Measurements from ENCODE around the gene BACE2. TPM values are rescaled to one million over a fixed set of nuclear protein-coding genes. Genes with fewer than 3 reads are reported as not detected.
A peak's percentile ranks its signal among the peaks of the same experiment; 100 is the strongest.

Gene BACE2
- polyA plus RNA-seq (ENCODE audit: low read depth in 6 of 6): 100 to 1,000 TPM in 4 of 6 donors, 10 to 100 TPM in 2; 36.0 to 146 (median 110) TPM

GRCh38 chr21:41167348-41168342, at the start of gene BACE2:
BACE2 (plus strand) TSS chr21:41168160; CDS start chr21:41168264, 104 bp downstream.
- no peaks in the 10 kb centered on the region for H3K36me3 Mint-ChIP-seq
- H3K27ac Mint-ChIP-seq: peak within 1 kb of the TSS in 5 of 6 donors; percentile 34 to 81 (median 76)
- H3K9me3 Mint-ChIP-seq: no peaks in the 10 kb centered on the region
- peak within 1 kb of the TSS; percentile 86 to 95 (median 89) for H3K4me3 Mint-ChIP-seq
- ATAC-seq (ENCODE audit: low read depth in 2 of 2) (peak; percentile 81 to 82), DNase-seq (peak; percentile 62)
- peaks cover 11 to 26% (median 14%) of the 10 kb centered on the region in 3 donors for H3K4me1 Mint-ChIP-seq
- H3K27me3 Mint-ChIP-seq: peaks cover 9 to 50% (median 10%) of the 10 kb centered on the region in 3 donors

- no peak for ATAC-seq (ENCODE audit: low read depth in 2 of 2)
- Mint-ChIP-seq H3K36me3 (no peaks in the 10 kb centered on the region), H3K9me3 (no peaks in the 10 kb centered on the region), H3K4me1 (peaks cover 0 to 3% (median 0%) of the 10 kb centered on the region in 3 donors), H3K4me3 (no peak overlapping the region), H3K27ac (no peak overlapping the region), H3K27me3 (peaks cover 5 to 30% (median 26%) of the 10 kb centered on the region in 3 donors)
- DNase-seq: no peak
Observed at GRCh38 chr21:41119901-41120300, 48.1 kb upstream of the BACE2 start.

GRCh38 chr21:41120997-41121396, 47.0 kb upstream of the BACE2 start:
- Mint-ChIP-seq H3K36me3 (no peaks in the 10 kb centered on the region), H3K9me3 (no peaks in the 10 kb centered on the region), H3K27me3 (peaks cover 5 to 30% (median 26%) of the 10 kb centered on the region in 3 donors), H3K4me3 (no peak overlapping the region), H3K4me1 (peaks cover 0 to 3% (median 0%) of the 10 kb centered on the region in 3 donors), H3K27ac (no peak overlapping the region)
- ATAC-seq (ENCODE audit: low read depth in 2 of 2): no peak
- DNase-seq: no peak

- DNase-seq (peak; percentile 39), ATAC-seq (ENCODE audit: low read depth in 2 of 2) (peak in 1 of 2 donors; percentile 14)
- Mint-ChIP-seq H3K36me3 (no peaks in the 10 kb centered on the region), H3K4me3 (no peak overlapping the region), H3K9me3 (no peaks in the 10 kb centered on the region), H3K4me1 (peaks cover 0 to 3% (median 0%) of the 10 kb centered on the region in 3 donors), H3K27ac (no peak overlapping the region), H3K27me3 (peaks cover 5 to 33% (median 28%) of the 10 kb centered on the region in 3 donors)
Observed at GRCh38 chr21:41121785-41122415, 46.1 kb upstream of the BACE2 start.

DNA sequence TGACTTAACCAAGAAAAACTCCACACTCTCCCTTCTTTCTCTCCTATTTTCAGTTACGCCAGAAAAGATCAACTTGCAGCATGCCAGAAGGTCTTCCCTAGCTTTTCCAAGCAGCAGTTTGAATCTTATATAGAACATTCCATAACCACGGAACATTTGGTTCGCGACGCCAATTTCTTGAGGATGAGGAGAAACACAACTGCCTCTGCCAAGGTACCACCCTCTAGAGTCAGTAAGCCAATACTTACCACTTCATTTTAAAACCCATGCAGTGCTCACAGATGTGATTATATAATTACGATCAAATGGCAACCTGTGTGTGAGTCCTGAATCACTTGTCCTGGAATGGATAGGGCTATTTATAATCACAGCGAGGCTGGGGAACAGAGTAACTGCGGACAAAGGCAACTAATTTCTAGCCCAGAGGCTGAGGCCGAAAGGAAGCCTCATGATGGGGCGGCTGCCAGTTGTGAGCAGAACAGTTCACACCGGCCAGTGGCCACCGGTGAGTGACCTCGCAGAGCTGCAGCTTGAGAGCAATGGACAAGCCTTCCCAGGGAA, 43.2 kb upstream of the BACE2 start:
- Mint-ChIP-seq H3K36me3 (peaks cover 0 to 10% of the 10 kb centered on the region in 2 donors), H3K9me3 (peaks cover 5 to 14% (median 6%) of the 10 kb centered on the region in 7 donors), H3K27me3 (peaks cover 12 to 44% (median 42%) of the 10 kb centered on the region in 3 donors), H3K27ac (no peak overlapping the region), H3K4me1 (peaks cover 0 to 3% (median 0%) of the 10 kb centered on the region in 3 donors), H3K4me3 (no peak overlapping the region)
- no peak for ATAC-seq (ENCODE audit: low read depth in 2 of 2)
- no peak for DNase-seq

DNA sequence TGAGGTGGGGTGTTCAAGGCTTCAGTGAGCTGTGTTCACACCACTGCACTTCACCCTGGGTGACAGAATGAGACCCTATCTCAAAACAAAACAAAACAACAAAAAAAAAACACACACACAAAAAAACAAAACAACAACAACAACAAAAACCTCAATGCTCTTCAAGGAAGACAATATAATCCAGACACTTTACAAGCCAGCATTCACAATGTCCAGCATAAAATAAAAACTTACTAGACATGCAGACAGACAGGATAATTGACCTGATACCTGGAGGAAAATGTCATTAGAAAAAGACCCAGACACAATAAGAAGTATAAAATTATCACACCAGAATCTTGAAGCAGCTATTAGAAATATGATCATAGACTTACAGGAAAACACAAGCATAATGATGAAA, 39.0 kb upstream of the BACE2 start:
- peaks cover 12 to 43% (median 25%) of the 10 kb centered on the region in 3 donors for H3K27me3 Mint-ChIP-seq
- peaks cover 0 to 10% of the 10 kb centered on the region in 2 donors for H3K36me3 Mint-ChIP-seq
- ATAC-seq (ENCODE audit: low read depth in 2 of 2): no peak
- peaks cover 5 to 14% (median 8%) of the 10 kb centered on the region in 7 donors for H3K9me3 Mint-ChIP-seq
- DNase-seq: no peak
- no peaks in the 10 kb centered on the region for H3K4me1 Mint-ChIP-seq
- H3K4me3 Mint-ChIP-seq: no peak overlapping the region
- H3K27ac Mint-ChIP-seq: no peak overlapping the region

DNA sequence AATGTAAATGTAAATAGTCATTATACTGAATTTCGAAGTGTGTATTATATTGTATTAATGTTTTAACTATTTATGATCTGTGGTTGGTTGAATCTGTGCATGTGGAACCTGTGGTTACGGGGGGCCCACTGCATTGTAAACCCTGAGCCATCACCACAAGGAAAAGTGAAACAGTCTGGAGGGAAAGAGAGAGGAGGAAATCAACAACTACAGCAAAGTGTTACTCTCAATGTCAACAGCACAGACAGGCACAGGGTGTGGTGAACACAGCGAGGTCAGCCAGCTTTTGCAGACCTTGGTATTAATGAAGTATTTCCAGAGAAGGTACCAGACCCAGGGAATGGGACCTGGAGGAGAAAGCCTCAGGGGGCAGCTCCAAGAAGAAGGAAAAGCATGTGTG, 37.1 kb upstream of the BACE2 start:
- Mint-ChIP-seq H3K36me3 (peaks cover 0 to 10% of the 10 kb centered on the region in 2 donors), H3K4me1 (no peaks in the 10 kb centered on the region), H3K4me3 (no peak overlapping the region), H3K9me3 (peaks cover 5 to 14% (median 8%) of the 10 kb centered on the region in 7 donors), H3K27ac (peak overlapping the region in 1 of 6 donors; percentile 86), H3K27me3 (peaks cover 15 to 49% (median 40%) of the 10 kb centered on the region in 3 donors)
- DNase-seq (no peak), ATAC-seq (ENCODE audit: low read depth in 2 of 2) (no peak)

DNA sequence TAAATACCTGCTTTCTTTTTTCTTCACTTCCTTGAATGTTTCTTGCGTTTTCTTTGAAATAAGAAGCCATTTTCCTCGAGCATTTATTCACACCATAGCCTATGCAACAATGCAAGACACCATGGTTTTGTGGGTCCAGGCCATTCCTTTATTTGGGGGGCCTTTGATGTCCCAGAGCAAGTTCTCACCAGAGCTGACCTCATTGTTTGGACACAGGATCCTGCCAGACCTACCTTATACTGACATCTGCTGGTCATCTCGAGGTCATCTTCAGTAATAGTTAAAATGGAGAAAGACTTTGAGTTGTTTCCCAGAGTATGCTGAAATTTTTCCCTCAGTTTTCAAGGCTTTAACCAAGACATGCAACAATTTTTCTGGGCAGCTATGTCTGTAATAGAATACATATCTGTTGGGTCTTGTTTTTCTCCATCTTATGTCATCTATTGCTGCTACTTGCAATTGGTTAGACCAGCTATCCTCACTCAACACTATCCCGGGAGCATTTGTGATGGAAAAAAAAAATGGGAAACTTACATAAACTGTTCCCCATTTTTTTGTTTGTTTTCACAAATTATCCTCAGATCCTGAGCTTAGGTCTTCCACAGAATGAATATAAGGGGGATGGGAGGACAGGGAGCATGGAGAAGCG, 34.0 kb upstream of the BACE2 start:
- Mint-ChIP-seq H3K4me1 (no peaks in the 10 kb centered on the region), H3K9me3 (peaks cover 5 to 6% (median 5%) of the 10 kb centered on the region in 7 donors), H3K4me3 (no peak overlapping the region), H3K36me3 (peaks cover 0 to 8% of the 10 kb centered on the region in 2 donors), H3K27ac (peak overlapping the region in 1 of 6 donors; percentile 36), H3K27me3 (peaks cover 3 to 39% (median 38%) of the 10 kb centered on the region in 3 donors)
- ATAC-seq (ENCODE audit: low read depth in 2 of 2) (no peak), DNase-seq (no peak)

DNA sequence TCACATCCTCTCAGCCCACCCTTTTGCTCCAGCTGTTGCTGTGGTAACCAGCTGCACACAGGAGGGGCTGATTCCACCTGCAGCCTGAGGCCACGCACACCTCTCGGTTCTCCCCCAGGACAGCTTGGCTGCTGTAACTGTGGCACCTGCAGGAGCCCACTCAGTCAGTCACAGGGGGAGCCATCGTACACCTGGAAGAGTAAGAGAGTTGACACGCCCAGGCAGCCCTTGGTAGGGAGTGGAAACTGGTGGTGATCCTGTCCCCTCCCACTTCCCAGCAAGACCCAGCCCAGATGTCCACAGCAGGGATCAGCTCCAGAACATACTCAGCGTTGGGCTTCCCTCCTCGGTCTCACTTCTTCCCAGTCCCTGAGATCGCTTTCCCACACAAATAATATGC, 32.2 kb upstream of the BACE2 start:
- Mint-ChIP-seq H3K27me3 (peaks cover 3 to 30% (median 28%) of the 10 kb centered on the region in 3 donors), H3K4me3 (no peak overlapping the region), H3K9me3 (peaks cover 0 to 2% (median 0%) of the 10 kb centered on the region in 7 donors), H3K36me3 (no peaks in the 10 kb centered on the region), H3K4me1 (no peaks in the 10 kb centered on the region), H3K27ac (no peak overlapping the region)
- ATAC-seq (ENCODE audit: low read depth in 2 of 2) (no peak), DNase-seq (no peak)

DNA sequence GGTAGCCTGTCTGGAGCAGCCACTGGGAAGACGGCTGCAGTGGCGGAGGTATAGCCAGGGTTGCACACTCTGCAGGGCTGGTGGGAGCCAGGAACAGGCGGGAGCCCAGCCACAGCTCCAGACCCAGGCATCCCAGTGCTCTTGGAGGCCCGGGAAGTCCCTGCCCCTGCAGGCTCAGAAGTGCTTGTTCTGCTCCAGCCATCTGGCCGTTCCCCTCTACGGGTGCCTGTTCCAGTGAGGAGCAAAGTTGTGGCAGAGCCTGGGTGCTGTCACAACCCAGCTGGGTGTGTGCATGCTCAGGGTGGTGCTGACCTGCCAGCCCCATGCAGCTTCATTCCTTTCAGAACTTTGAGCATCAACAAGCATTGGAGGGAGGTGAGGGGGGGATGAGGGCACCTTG, 31.7 kb upstream of the BACE2 start:
- no peaks in the 10 kb centered on the region for H3K36me3 Mint-ChIP-seq
- H3K4me1 Mint-ChIP-seq: no peaks in the 10 kb centered on the region
- peaks cover 3 to 30% (median 24%) of the 10 kb centered on the region in 3 donors for H3K27me3 Mint-ChIP-seq
- H3K27ac Mint-ChIP-seq: no peak overlapping the region
- H3K9me3 Mint-ChIP-seq: peaks cover 0 to 2% (median 0%) of the 10 kb centered on the region in 7 donors
- DNase-seq (no peak), ATAC-seq (ENCODE audit: low read depth in 2 of 2) (no peak)
- no peak overlapping the region for H3K4me3 Mint-ChIP-seq

GRCh38 chr21:41137401-41137800, 30.6 kb upstream of the BACE2 start:
- Mint-ChIP-seq H3K27me3 (peaks cover 7 to 30% (median 26%) of the 10 kb centered on the region in 3 donors), H3K36me3 (no peaks in the 10 kb centered on the region), H3K4me3 (no peak overlapping the region), H3K27ac (no peak overlapping the region), H3K4me1 (no peaks in the 10 kb centered on the region), H3K9me3 (no peaks in the 10 kb centered on the region)
- ATAC-seq (ENCODE audit: low read depth in 2 of 2) (no peak), DNase-seq (no peak)

GRCh38 chr21:41137889-41138288, 30.1 kb upstream of the BACE2 start:
- Mint-ChIP-seq H3K9me3 (no peaks in the 10 kb centered on the region), H3K27me3 (peaks cover 7 to 35% (median 28%) of the 10 kb centered on the region in 3 donors), H3K4me3 (no peak overlapping the region)

DNA sequence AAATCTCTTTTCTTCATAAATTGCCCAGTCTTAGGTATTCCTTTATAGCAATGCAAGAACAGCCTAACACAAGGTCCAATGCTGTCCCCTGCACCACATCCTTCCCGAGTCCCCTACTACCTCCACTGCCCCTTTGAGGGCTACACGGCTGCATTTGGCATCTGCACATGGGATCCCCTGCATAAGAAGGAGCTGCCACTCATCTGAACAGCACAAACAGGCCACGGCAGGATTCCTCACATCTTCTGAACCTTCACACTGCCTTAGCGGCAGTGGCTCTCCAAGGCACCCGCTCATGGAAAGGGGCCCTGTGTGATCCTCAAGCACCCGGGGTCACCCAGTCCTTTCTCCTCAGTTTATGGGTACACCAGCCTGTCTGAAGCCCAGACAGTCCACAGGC, 29.2 kb upstream of the BACE2 start:
- no peak for ATAC-seq (ENCODE audit: low read depth in 2 of 2)
- H3K36me3 Mint-ChIP-seq: no peaks in the 10 kb centered on the region
- H3K4me1 Mint-ChIP-seq: no peaks in the 10 kb centered on the region
- H3K4me3 Mint-ChIP-seq: no peak overlapping the region
- DNase-seq: no peak
- peaks cover 13 to 40% (median 36%) of the 10 kb centered on the region in 3 donors for H3K27me3 Mint-ChIP-seq
- H3K9me3 Mint-ChIP-seq: no peaks in the 10 kb centered on the region
- no peak overlapping the region for H3K27ac Mint-ChIP-seq

More at GRCh38 chr21:41137889-41138288, 30.1 kb upstream of the BACE2 start:
- H3K4me1 Mint-ChIP-seq: no peaks in the 10 kb centered on the region
- DNase-seq (no peak), ATAC-seq (ENCODE audit: low read depth in 2 of 2) (no peak)
- no peaks in the 10 kb centered on the region for H3K36me3 Mint-ChIP-seq
- H3K27ac Mint-ChIP-seq: peak overlapping the region in 2 of 6 donors; percentile 3 to 70
